Activated T-cell treated with anti-CD3 and anti-CD28 coated beads, Interleukin-2, amount 50 U/mL, for 24 hours (primary cell): Measurements from ENCODE around the gene MESP2.

Experiments used
- DNase-seq: peaks from one replicate; pipeline ENCODE4 v3.0.0-alpha.2; 2020
- H3K27ac Mint-ChIP-seq: 2 replicates; pipeline ENCODE4 v1.8.0; 2020; ENCODE audit warnings: mild to moderate bottlenecking, mixed read lengths
- H3K27me3 Mint-ChIP-seq: 2 replicates; pipeline ENCODE4 v1.8.0; 2020; ENCODE audit warnings: mixed read lengths
- H3K36me3 Mint-ChIP-seq: 2 replicates; pipeline ENCODE4 v1.8.0; 2020; ENCODE audit warnings: low read depth, mixed read lengths
- H3K4me1 Mint-ChIP-seq: 2 replicates; pipeline ENCODE4 v1.8.0; 2020; ENCODE audit warnings: low read depth, mixed read lengths
- H3K4me3 Mint-ChIP-seq: 2 replicates; pipeline ENCODE4 v1.8.0; 2020; ENCODE audit warnings: mild to moderate bottlenecking, moderate library complexity, mixed read lengths
- H3K9me3 Mint-ChIP-seq: 2 replicates; pipeline ENCODE4 v1.8.0; 2020; ENCODE audit warnings: mixed read lengths

The MESP2 gene

DNA sequence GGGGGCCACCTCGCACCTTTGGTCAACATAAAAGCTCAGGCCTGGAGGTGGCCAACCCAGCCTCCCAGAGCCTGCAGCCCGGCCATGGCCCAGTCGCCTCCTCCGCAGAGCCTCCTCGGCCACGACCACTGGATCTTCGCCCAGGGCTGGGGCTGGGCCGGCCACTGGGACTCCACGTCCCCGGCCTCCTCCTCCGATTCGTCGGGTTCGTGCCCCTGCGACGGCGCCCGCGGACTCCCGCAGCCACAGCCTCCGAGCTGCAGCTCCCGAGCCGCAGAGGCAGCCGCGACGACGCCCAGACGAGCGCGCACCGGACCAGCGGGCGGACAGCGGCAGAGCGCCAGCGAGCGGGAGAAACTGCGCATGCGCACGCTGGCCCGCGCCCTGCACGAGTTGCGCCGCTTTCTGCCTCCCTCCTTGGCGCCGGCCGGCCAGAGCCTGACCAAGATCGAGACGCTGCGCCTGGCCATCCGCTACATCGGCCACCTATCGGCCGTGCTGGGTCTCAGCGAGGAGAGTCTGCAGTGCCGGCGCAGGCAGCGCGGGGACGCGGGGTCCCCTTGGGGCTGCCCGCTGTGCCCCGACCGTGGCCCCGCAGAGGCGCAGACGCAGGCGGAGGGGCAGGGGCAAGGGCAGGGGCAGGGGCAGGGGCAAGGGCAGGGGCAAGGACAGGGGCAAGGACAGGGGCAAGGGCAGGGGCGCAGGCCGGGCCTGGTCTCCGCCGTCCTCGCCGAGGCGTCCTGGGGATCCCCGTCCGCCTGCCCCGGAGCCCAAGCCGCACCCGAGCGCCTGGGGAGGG is at the start of gene MESP2:
Gene MESP2, plus strand, starts transcription at position 59 of the 799 bp plus-strand sequence. Its CDS starts 26 bp downstream, at position 85.
- no peaks in the 10 kb centered on the region for H3K36me3 Mint-ChIP-seq
- peaks cover 12% of the 10 kb centered on the region for H3K4me1 Mint-ChIP-seq
- DNase-seq, result peak; percentile 77
- H3K9me3 Mint-ChIP-seq, result no peaks in the 10 kb centered on the region
- H3K27me3 Mint-ChIP-seq, result peaks cover 45% of the 10 kb centered on the region
- no peak within 1 kb of the TSS for H3K27ac Mint-ChIP-seq
- H3K4me3 Mint-ChIP-seq, result peak within 1 kb of the TSS; percentile 65

- Mint-ChIP-seq H3K36me3 (no peaks in the 10 kb centered on the region), H3K4me3 (no peak overlapping the region), H3K9me3 (peaks cover 3% of the 10 kb centered on the region), H3K27me3 (no peaks in the 10 kb centered on the region), H3K4me1 (no peaks in the 10 kb centered on the region), H3K27ac (no peak overlapping the region)
- no peak for DNase-seq
Observed at GRCh38 chr15:89728254-89728653, 47.9 kb upstream of the MESP2 start.

- no peaks in the 10 kb centered on the region for H3K36me3 Mint-ChIP-seq
- H3K27me3 Mint-ChIP-seq, result peaks cover 17% of the 10 kb centered on the region
- no peak for DNase-seq
- no peak overlapping the region for H3K27ac Mint-ChIP-seq
- H3K9me3 Mint-ChIP-seq, result no peaks in the 10 kb centered on the region
- no peak overlapping the region for H3K4me3 Mint-ChIP-seq
- no peaks in the 10 kb centered on the region for H3K4me1 Mint-ChIP-seq
Observed at GRCh38 chr15:89731275-89731674, 44.9 kb upstream of the MESP2 start.

- no peak overlapping the region for H3K4me3 Mint-ChIP-seq
- H3K9me3 Mint-ChIP-seq, result no peaks in the 10 kb centered on the region
Observed at GRCh38 chr15:89732451-89733172, 43.5 kb upstream of the MESP2 start.

DNA sequence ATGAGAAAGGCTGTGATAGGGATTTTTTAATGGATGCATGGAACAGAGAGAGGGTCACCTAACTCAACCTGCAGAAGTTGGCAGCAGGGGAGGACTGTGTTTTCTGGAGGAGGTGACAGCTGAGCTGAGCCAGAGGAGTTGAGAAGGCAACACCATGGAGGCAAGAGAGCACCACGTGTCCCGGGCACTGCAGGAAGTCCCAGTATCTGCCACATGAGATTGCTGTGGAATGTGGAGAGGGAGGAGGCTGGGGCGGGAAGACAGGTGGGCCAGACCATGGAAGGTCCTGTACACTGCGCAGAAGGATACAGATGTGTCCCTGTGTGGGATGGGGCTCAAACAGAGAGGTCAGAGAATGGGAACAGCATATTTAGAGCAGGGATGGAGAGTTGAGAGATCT is 40.4 kb upstream of the MESP2 start:
- H3K27ac Mint-ChIP-seq, result no peak overlapping the region
- no peaks in the 10 kb centered on the region for H3K9me3 Mint-ChIP-seq
- peaks cover 1% of the 10 kb centered on the region for H3K4me1 Mint-ChIP-seq
- DNase-seq, result no peak
- H3K36me3 Mint-ChIP-seq, result no peaks in the 10 kb centered on the region
- H3K27me3 Mint-ChIP-seq, result peaks cover 20% of the 10 kb centered on the region
- H3K4me3 Mint-ChIP-seq, result no peak overlapping the region

More at GRCh38 chr15:89732451-89733172, 43.5 kb upstream of the MESP2 start:
- Mint-ChIP-seq H3K4me1 (no peaks in the 10 kb centered on the region), H3K27me3 (peaks cover 20% of the 10 kb centered on the region), H3K36me3 (no peaks in the 10 kb centered on the region), H3K27ac (no peak overlapping the region)
- no peak for DNase-seq

GRCh38 chr15:89740137-89740536 is 36.0 kb upstream of the MESP2 start:
- H3K9me3 Mint-ChIP-seq, result no peaks in the 10 kb centered on the region
- H3K36me3 Mint-ChIP-seq, result no peaks in the 10 kb centered on the region

GRCh38 chr15:89743011-89743410 is 33.1 kb upstream of the MESP2 start:
- Mint-ChIP-seq H3K36me3 (no peaks in the 10 kb centered on the region), H3K27ac (no peak overlapping the region), H3K4me3 (no peak overlapping the region), H3K27me3 (peaks cover 3% of the 10 kb centered on the region), H3K4me1 (peaks cover 1% of the 10 kb centered on the region), H3K9me3 (no peaks in the 10 kb centered on the region)
- DNase-seq, result no peak

More at GRCh38 chr15:89740137-89740536, 36.0 kb upstream of the MESP2 start:
- peak; percentile 56 for DNase-seq
- peaks cover 13% of the 10 kb centered on the region for H3K27me3 Mint-ChIP-seq
- H3K27ac Mint-ChIP-seq, result no peak overlapping the region
- no peak overlapping the region for H3K4me3 Mint-ChIP-seq
- peaks cover 1% of the 10 kb centered on the region for H3K4me1 Mint-ChIP-seq

DNA sequence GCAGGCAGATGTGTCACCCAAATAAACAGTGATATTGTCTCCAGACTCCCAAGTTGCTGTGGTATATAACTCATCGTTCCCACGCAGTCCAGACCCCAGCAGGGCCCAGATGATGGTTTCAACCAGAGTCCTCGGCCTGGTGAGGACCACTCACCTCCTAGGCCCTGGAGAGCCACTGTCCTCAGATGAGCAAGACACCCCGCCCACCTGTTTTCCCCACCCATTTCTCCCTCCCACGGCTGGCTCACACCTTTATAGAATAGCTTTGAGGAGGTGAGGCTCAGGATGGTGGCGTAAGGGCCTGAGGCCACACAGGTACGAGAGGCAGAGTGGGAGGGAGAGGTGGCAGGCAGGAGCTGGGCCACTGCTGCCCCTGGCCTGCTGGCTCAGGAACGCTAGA is 32.5 kb upstream of the MESP2 start:
- Mint-ChIP-seq H3K9me3 (no peaks in the 10 kb centered on the region), H3K27me3 (peaks cover 3% of the 10 kb centered on the region), H3K4me1 (peaks cover 1% of the 10 kb centered on the region), H3K27ac (no peak overlapping the region), H3K36me3 (no peaks in the 10 kb centered on the region), H3K4me3 (no peak overlapping the region)
- DNase-seq, result no peak

- Mint-ChIP-seq H3K9me3 (no peaks in the 10 kb centered on the region), H3K27me3 (peaks cover 9% of the 10 kb centered on the region), H3K4me1 (peaks cover 8% of the 10 kb centered on the region), H3K4me3 (no peak overlapping the region), H3K27ac (no peak overlapping the region), H3K36me3 (no peaks in the 10 kb centered on the region)
- no peak for DNase-seq
Observed at GRCh38 chr15:89745131-89745530, 31.0 kb upstream of the MESP2 start.

DNA sequence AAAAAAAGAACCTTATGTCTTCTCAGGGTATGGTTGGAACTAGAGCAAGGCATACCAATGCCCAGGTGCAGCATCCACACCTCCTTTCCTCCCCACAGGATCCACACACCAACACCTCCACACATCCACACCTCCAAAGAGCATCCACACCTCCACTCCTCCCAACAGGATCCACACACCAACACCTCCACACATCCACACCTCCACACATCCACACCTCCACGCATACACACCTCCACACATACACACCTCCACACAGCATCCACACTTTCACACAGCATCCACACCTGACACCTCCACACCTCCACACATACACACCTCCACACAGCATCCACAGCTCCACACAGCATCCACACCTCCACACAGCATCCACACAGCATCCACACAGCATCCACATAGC is 30.4 kb upstream of the MESP2 start:
- Mint-ChIP-seq H3K27ac (no peak overlapping the region), H3K36me3 (no peaks in the 10 kb centered on the region), H3K4me3 (no peak overlapping the region), H3K27me3 (peaks cover 9% of the 10 kb centered on the region), H3K9me3 (no peaks in the 10 kb centered on the region), H3K4me1 (peaks cover 7% of the 10 kb centered on the region)
- DNase-seq, result no peak

GRCh38 chr15:89746386-89746780 is 29.7 kb upstream of the MESP2 start:
- Mint-ChIP-seq H3K9me3 (no peaks in the 10 kb centered on the region), H3K36me3 (no peaks in the 10 kb centered on the region), H3K27me3 (peaks cover 9% of the 10 kb centered on the region), H3K27ac (no peak overlapping the region), H3K4me3 (no peak overlapping the region), H3K4me1 (peaks cover 7% of the 10 kb centered on the region)
- DNase-seq, result no peak

GRCh38 chr15:89747708-89748682 is 28.1 kb upstream of the MESP2 start:
- H3K36me3 Mint-ChIP-seq, result no peaks in the 10 kb centered on the region
- no peak overlapping the region for H3K27ac Mint-ChIP-seq
- H3K27me3 Mint-ChIP-seq, result peaks cover 14% of the 10 kb centered on the region
- H3K4me1 Mint-ChIP-seq, result peaks cover 7% of the 10 kb centered on the region
- DNase-seq, result no peak
- H3K9me3 Mint-ChIP-seq, result no peaks in the 10 kb centered on the region
- H3K4me3 Mint-ChIP-seq, result no peak overlapping the region

DNA sequence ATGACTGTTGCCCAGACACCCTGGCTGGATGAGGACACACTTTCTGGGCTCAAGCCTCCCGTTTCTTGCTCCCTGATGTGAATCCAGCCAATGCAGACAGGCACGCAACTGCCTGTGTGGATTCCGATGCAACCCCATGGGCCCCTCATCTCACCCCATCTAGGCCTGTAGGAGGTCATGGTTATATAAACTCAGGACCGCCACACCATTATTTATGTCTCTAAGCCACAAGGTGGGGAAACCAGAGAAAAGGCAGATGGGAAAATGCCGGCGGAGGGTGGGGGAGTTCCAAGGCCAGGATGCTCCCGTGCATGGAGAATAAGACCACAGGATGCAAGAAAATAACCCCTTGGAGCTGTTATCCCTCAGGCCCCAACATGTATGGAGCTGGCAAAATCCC is 27.1 kb upstream of the MESP2 start:
- Mint-ChIP-seq H3K27me3 (peaks cover 18% of the 10 kb centered on the region), H3K27ac (no peak overlapping the region), H3K9me3 (no peaks in the 10 kb centered on the region), H3K36me3 (no peaks in the 10 kb centered on the region), H3K4me1 (peaks cover 7% of the 10 kb centered on the region), H3K4me3 (no peak overlapping the region)
- no peak for DNase-seq

GRCh38 chr15:89749526-89749925 is 26.6 kb upstream of the MESP2 start:
- Mint-ChIP-seq H3K27me3 (peaks cover 18% of the 10 kb centered on the region), H3K27ac (no peak overlapping the region), H3K9me3 (no peaks in the 10 kb centered on the region), H3K4me3 (peak overlapping the region; percentile 77), H3K36me3 (no peaks in the 10 kb centered on the region), H3K4me1 (peaks cover 7% of the 10 kb centered on the region)
- no peak for DNase-seq
